Measurements from ENCODE around the gene GRAMD4. TPM values are rescaled to one million over a fixed set of nuclear protein-coding genes. Genes with fewer than 3 reads are reported as not detected.
A peak's percentile ranks its signal among the peaks of the same experiment; 100 is the strongest.

GRAMD4 gene
- polyA plus RNA-seq, 1 of the 3 experiments (the other 2 are of a cell fraction), result 15.5 TPM

DNA sequence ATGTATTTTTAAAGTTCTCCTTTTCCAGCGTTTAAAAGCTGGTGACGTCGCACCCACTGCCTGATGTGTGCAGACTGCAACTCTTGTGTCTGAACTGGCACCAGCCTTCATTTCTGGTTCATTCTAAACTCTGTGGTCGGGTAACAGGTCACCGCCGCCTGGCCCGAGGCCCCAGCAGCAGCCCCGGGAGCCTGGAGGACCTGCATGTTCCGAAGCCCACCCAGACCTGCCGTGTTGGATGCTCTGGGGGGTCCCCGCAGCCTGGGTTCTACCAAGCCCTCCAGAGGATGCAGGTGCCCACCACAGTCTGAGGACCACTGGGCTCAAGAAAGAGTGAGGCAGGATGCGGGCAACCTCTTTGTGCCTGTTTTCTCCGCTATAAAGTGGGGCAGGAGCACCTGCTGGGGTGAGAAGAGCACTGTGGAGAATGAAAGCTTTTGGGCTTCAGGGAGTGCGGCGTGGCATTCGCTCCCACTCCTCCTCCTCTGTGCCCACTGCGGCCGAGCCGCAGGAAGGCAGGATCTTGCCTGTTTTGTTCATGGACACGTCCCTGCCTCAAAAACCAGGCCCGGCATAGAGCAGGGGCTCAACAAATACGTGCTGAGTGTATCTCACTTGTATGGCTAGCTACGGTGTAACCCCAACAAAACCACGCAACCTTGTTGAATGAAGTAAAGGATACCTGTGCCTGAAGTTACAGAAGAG, 77.8 kb downstream of the GRAMD4 start (continued):
- TF ChIP-seq, protein P1, sequence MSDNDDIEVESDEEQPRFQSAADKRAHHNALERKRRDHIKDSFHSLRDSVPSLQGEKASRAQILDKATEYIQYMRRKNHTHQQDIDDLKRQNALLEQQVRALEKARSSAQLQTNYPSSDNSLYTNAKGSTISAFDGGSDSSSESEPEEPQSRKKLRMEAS (IDR thresholded peaks at IDR 0.05; ENCODE audit: low read depth), result no peak
- TF ChIP-seq GABPA (IDR thresholded peaks at IDR 0.05; ENCODE audit: low read depth) (no peak), YY1 (IDR thresholded peaks at IDR 0.05; ENCODE audit: low read depth) (no peak), CHD2 (IDR thresholded peaks at IDR 0.05; ENCODE audit: low read length, partially characterized antibody) (no peak), RCOR1 (IDR thresholded peaks at IDR 0.05; ENCODE audit: low read length) (no peak), EP300 (IDR thresholded peaks at IDR 0.05; ENCODE audit: borderline replicate concordance in 1 of 2, low read depth in 1 of 2, low read length in 1 of 2) (no peak), MXI1 (IDR thresholded peaks at IDR 0.05; ENCODE audit: low read depth, low read length) (no peak), ELF1 (IDR thresholded peaks at IDR 0.05) (no peak), SMC3 (IDR thresholded peaks at IDR 0.05; ENCODE audit: low read depth, low read length) (no peak)

DNA sequence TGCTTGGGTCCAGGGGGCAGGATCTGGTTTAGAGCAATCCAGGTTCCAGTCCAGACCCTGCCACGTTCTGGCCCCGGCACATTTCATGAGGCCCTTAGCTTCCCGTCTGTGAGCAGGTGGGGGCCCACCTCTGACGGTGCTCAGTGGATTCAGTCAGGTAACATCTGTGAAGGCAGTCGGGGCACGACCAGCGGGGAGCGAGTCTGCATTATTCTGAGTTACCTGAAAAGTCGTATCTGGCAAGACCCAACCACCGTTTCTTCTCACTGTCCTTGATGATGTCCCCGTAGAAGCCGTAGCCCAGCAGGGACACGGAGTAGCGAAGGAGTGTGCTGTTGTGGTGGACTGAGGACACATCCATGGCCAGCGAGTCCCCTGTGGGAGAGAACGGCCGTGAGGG, 78.9 kb downstream of the GRAMD4 start:
- H3K36me3 ChIP-seq (replicated peaks in 1 of 2; ENCODE audit: control insufficient read depth in 1 of 2, insufficient read depth in 2 of 2, low read length in 1 of 2), result peaks cover 14 to 67% of the 10 kb centered on the region in 2 experiments

More for the DNA sequence above, 78.9 kb downstream of the GRAMD4 start:
- Histone ChIP-seq H3F3A (replicated peaks; ENCODE audit: insufficient read depth) (no peaks in the 10 kb centered on the region), H4K20me1 (ENCODE audit: insufficient read depth) (0 out of 2 replicates have a peak, but pooled peaks cover 1% of the 10 kb centered on the region), H3K4me3 (ENCODE audit: low read depth in 2 of 2, low read length in 1 of 2) (no peak overlapping the region), H3K9me3 (no peaks in the 10 kb centered on the region), H2AFZ (ENCODE audit: low read depth) (no peak overlapping the region), H3K27ac (ENCODE audit: low read depth in 2 of 2, low read length in 1 of 2) (no peak overlapping the region), H3K79me2 (ENCODE audit: insufficient read depth) (no peaks in the 10 kb centered on the region), H3K9ac (no peak overlapping the region), H3K9me2 (no peaks in the 10 kb centered on the region), H3K4me2 (no peak overlapping the region), H3K4me1 (ENCODE audit: control insufficient read depth in 1 of 2, insufficient read depth in 2 of 2, low read depth in 1 of 2, low read length in 1 of 2) (no peaks in the 10 kb centered on the region), H3K27me3 (ENCODE audit: insufficient read depth) (no peaks in the 10 kb centered on the region)
- WGBS (ENCODE audit: low lambda C conversion rate), result 98% methylated on average over 17 of the region's 17 CpGs
- TF ChIP-seq IRF3 (IDR thresholded peaks at IDR 0.05; ENCODE audit: low read depth, low read length), result no peak
- no peak for TF ChIP-seq NFIC (IDR thresholded peaks at IDR 0.05; ENCODE audit: borderline replicate concordance)
- TF ChIP-seq TEAD4 (IDR thresholded peaks at IDR 0.05; ENCODE audit: borderline replicate concordance, insufficient read depth), result no peak
- TF ChIP-seq, protein P2, sequence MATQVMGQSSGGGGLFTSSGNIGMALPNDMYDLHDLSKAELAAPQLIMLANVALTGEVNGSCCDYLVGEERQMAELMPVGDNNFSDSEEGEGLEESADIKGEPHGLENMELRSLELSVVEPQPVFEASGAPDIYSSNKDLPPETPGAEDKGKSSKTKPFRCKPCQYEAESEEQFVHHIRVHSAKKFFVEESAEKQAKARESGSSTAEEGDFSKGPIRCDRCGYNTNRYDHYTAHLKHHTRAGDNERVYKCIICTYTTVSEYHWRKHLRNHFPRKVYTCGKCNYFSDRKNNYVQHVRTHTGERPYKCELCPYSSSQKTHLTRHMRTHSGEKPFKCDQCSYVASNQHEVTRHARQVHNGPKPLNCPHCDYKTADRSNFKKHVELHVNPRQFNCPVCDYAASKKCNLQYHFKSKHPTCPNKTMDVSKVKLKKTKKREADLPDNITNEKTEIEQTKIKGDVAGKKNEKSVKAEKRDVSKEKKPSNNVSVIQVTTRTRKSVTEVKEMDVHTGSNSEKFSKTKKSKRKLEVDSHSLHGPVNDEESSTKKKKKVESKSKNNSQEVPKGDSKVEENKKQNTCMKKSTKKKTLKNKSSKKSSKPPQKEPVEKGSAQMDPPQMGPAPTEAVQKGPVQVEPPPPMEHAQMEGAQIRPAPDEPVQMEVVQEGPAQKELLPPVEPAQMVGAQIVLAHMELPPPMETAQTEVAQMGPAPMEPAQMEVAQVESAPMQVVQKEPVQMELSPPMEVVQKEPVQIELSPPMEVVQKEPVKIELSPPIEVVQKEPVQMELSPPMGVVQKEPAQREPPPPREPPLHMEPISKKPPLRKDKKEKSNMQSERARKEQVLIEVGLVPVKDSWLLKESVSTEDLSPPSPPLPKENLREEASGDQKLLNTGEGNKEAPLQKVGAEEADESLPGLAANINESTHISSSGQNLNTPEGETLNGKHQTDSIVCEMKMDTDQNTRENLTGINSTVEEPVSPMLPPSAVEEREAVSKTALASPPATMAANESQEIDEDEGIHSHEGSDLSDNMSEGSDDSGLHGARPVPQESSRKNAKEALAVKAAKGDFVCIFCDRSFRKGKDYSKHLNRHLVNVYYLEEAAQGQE (IDR thresholded peaks at IDR 0.05; ENCODE audit: low read depth, low read length), result no peak
- no peak for TF ChIP-seq FOSL2 (IDR thresholded peaks at IDR 0.05; ENCODE audit: borderline replicate concordance, low read depth)
- no peak for TF ChIP-seq SMC3 (IDR thresholded peaks at IDR 0.05; ENCODE audit: low read depth, low read length)
- no peak for TF ChIP-seq RXRA (IDR thresholded peaks at IDR 0.05; ENCODE audit: borderline replicate concordance, low read depth)
- TF ChIP-seq GABPA (IDR thresholded peaks at IDR 0.05; ENCODE audit: low read depth), result no peak
- TF ChIP-seq PBX3 (IDR thresholded peaks at IDR 0.05), result no peak
- TF ChIP-seq YY1 (IDR thresholded peaks at IDR 0.05; ENCODE audit: low read depth), result no peak
- TF ChIP-seq, protein P1 (IDR thresholded peaks at IDR 0.05; ENCODE audit: low read depth), result no peak
- peak; percentile 14 for DNase-seq
- ChIA-PET POLR2A (interaction anchor here (0.6 kb wide), 1 partner anchor 154 kb away, joined by 4 read pairs; no protein-coding TSS in a partner anchor), CTCF (interaction anchor here (2.1 kb wide), 1 partner anchor 136 kb away, joined by 9 read pairs; no protein-coding TSS in a partner anchor)

Data from SK-N-SH (cell line).